OCI-LY3 (cell line): ENCODE results near the gene FRMD4B.
"Not testable (repeated sequence)": the region's sequence is repeated elsewhere in the genome, so short reads cannot be mapped to it uniquely, and the experiment has no call there.

ENCODE experiments used
- H2AFZ ChIP-seq: fragments of 200-600, 300-600 bp; shearing (Covaris generic); 2 replicates; pipeline ENCODE4 v1.6.0; 2014; ENCODE audit warnings: antibody characterized with exemption, low read depth, low read length
- H3K27ac ChIP-seq: fragments of 200-600, 300-600 bp; sonication (generic); 2 replicates; pipeline ENCODE4 v1.5.1; 2014; ENCODE audit warnings: mild to moderate bottlenecking, low read length, moderate library complexity, mixed read lengths
- H3K27me3 ChIP-seq: fragments of 200-600, 300-600 bp; sonication (generic); 2 replicates; pipeline ENCODE4 v1.6.1; 2014; ENCODE audit warnings: low read depth, low read length, mixed read lengths
- H3K36me3 ChIP-seq: fragments of 200-600, 300-600 bp; sonication (generic); replicated peaks from 2 replicates; pipeline ENCODE3; 2014; ENCODE audit warnings: low read depth, low read length, mixed read lengths
- H3K4me1 ChIP-seq: fragments of 300-600, 200-600 bp; sonication (generic); 2 replicates; pipeline ENCODE4 v1.6.1; 2014; ENCODE audit warnings: low read length, mixed read lengths
- H3K4me2 ChIP-seq: fragments of 200-600, 300-600 bp; sonication (generic); 2 replicates; pipeline ENCODE4 v1.6.1; 2014; ENCODE audit warnings: low read length, mixed read lengths
- H3K4me3 ChIP-seq: fragments of 300-600, 200-600 bp; sonication (generic); 2 replicates; pipeline ENCODE4 v1.5.1; 2014; ENCODE audit warnings: antibody characterized with exemption, mild to moderate bottlenecking, low read length, moderate library complexity
- H3K79me2 ChIP-seq: fragments of 300-600, 200-600 bp; shearing (Covaris generic); 2 replicates; pipeline ENCODE4 v1.6.1; 2014; ENCODE audit warnings: mild to moderate bottlenecking, low read length, mixed read lengths
- H3K9ac ChIP-seq: fragments of 300-600, 200-600 bp; shearing (Covaris generic); 2 replicates; pipeline ENCODE4 v1.6.0; 2014; ENCODE audit warnings: mild to moderate bottlenecking, low read length, moderate library complexity
- H3K9me3 ChIP-seq: fragments of 200-600, 300-600 bp; shearing (Covaris generic); 2 replicates; pipeline ENCODE4 v1.6.1; 2014; ENCODE audit warnings: low read length, mixed read lengths; ENCODE audit not compliant: insufficient read depth
- H4K20me1 ChIP-seq: fragments of 200-600, 300-600 bp; sonication (generic); 2 replicates; pipeline ENCODE4 v1.6.1; 2016; ENCODE audit warnings: low read length, mixed read lengths; ENCODE audit not compliant: insufficient read depth
- CTCF ChIP-seq: fragments of 200-600, 300-600 bp; sonication (generic); IDR thresholded peaks from 2 replicates; pipeline ENCODE4 v1.5.1; 2014; ENCODE audit warnings: antibody characterized with exemption, low read length, low read depth
- EZH2phosphoT487 ChIP-seq: fragments of 200-600 bp; shearing (Covaris generic); IDR thresholded peaks from 2 replicates; pipeline ENCODE4 v1.6.1; 2018; ENCODE audit warnings: antibody characterized with exemption, mixed run types, low read depth

FRMD4B gene

GRCh38 chr3:69283496-69283895 is 102.4 kb downstream of the FRMD4B start:
- H4K20me1 ChIP-seq = no peaks in the 10 kb centered on the region
- peaks cover 9% of the 10 kb centered on the region for H3K27me3 ChIP-seq
- H2AFZ ChIP-seq = no peak overlapping the region

DNA sequence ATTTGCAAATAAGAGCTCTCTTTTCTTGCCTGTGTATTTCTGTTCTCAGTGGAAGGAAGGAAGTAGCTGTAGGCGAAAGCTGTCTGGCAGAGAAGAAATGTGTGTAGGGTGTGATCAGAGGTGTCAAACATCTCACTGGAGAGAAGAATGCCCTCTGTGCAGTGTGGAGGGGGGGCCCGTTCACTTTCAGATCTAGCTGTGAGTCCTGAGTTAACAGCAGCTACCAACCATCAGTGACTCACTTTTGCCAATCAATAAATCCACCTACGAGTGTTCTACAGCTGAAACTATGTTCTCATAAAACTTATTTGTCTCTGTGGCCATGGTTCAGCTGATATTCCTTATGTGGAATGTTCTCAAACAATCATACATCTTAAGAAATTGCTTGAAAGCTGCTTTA is 103.7 kb downstream of the FRMD4B start:
- no peak overlapping the region for H3K27ac ChIP-seq
- peaks cover 11% of the 10 kb centered on the region for H3K27me3 ChIP-seq
- no peak overlapping the region for H3K4me2 ChIP-seq
- H3K9ac ChIP-seq = no peak overlapping the region
- H3K4me3 ChIP-seq = no peak overlapping the region
- no peak overlapping the region for H2AFZ ChIP-seq
- H3K79me2 ChIP-seq = no peaks in the 10 kb centered on the region
- no peaks in the 10 kb centered on the region for H3K36me3 ChIP-seq
- TF ChIP-seq EZH2phosphoT487 = no peak
- no peak for TF ChIP-seq CTCF
- no peaks in the 10 kb centered on the region for H3K4me1 ChIP-seq
- no peaks in the 10 kb centered on the region for H3K9me3 ChIP-seq
- H4K20me1 ChIP-seq = no peaks in the 10 kb centered on the region

More at GRCh38 chr3:69283496-69283895, 102.4 kb downstream of the FRMD4B start:
- H3K4me2 ChIP-seq = no peak overlapping the region
- H3K36me3 ChIP-seq = no peaks in the 10 kb centered on the region
- H3K9ac ChIP-seq = no peak overlapping the region
- no peak overlapping the region for H3K4me3 ChIP-seq
- H3K4me1 ChIP-seq = peaks cover 5% of the 10 kb centered on the region
- TF ChIP-seq EZH2phosphoT487 (no peak), CTCF (no peak)
- H3K79me2 ChIP-seq = no peaks in the 10 kb centered on the region
- no peaks in the 10 kb centered on the region for H3K9me3 ChIP-seq
- H3K27ac ChIP-seq = no peak overlapping the region

DNA sequence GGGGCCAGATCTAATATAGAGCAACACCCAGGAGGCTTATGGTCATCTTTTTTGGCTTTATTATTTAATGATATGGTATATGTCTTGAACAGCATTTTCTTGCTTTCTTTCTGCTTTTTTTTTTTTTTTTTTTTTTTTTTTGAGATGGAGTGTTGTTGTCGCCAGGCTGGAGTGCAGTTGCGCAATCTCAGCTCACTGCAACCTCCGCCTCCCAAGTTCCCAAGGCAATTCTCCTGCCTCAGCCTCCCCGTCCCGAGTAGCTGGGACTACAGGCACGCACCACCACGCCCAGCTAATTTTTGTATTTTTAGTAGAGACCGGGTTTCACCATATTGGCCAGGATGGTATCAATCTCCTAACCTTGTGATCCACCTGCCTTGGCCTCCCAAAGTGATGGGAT is 108.5 kb downstream of the FRMD4B start:
- not testable (repeated sequence) for H3K4me1 ChIP-seq, H3K9me3 ChIP-seq, H2AFZ ChIP-seq, H3K79me2 ChIP-seq, H3K4me2 ChIP-seq, H3K4me3 ChIP-seq, H3K27ac ChIP-seq, H3K36me3 ChIP-seq, H4K20me1 ChIP-seq, H3K9ac ChIP-seq
- H3K27me3 ChIP-seq = peaks cover 19% of the 10 kb centered on the region

DNA sequence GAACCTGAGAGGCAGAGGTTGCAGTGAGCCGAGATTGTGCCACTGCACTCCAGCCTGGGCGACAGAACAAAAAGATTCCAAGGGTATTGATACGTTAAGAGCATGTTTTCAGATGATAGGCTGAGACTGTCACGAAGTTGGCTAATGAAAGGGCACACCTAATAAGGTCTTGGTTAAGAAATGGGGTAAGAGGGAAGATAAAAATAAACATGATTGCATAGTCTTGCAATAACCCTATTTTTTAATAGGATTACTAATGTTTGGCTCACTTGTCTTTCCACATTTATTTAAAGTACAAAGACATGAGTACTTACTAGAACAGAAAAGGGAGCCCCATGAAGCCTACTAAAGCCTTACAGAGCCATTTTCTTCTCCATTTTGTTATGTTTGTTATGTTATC is 109.0 kb downstream of the FRMD4B start:
- no peak overlapping the region for H3K4me2 ChIP-seq
- H3K27me3 ChIP-seq = peaks cover 16% of the 10 kb centered on the region; the same call in 1 of the 2 replicates
- H3K27ac ChIP-seq = no peak overlapping the region
- no peaks in the 10 kb centered on the region for H3K9me3 ChIP-seq
- H3K9ac ChIP-seq = no peak overlapping the region
- no peaks in the 10 kb centered on the region for H3K4me1 ChIP-seq
- no peaks in the 10 kb centered on the region for H3K79me2 ChIP-seq
- no peaks in the 10 kb centered on the region for H3K36me3 ChIP-seq
- H4K20me1 ChIP-seq = no peaks in the 10 kb centered on the region
- H2AFZ ChIP-seq = no peak overlapping the region
- no peak for TF ChIP-seq EZH2phosphoT487
- TF ChIP-seq CTCF = no peak
- no peak overlapping the region for H3K4me3 ChIP-seq

DNA sequence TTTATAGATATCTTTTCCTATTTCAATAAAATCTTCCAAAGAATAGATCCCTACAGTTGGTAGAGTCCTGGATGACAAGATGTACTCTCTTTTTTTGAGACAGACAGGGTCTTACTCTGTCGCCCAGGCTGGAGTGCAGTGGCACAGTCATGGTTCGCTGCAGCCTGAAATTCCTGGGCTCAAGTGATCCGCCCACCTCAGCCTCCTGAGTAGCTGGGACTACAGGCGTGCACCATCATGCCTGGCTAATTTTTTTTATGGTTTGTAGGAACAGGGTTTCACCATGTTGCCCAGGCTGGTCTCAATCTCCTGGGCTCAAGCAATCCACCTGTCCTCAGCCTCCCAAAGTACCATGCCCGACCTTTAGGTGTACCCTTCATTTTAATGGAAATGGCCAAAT is 109.7 kb downstream of the FRMD4B start:
- not testable (repeated sequence) for H3K4me2 ChIP-seq, H3K4me1 ChIP-seq, H3K9ac ChIP-seq, H3K36me3 ChIP-seq, H3K79me2 ChIP-seq, H2AFZ ChIP-seq, H3K27ac ChIP-seq, H3K4me3 ChIP-seq, H3K9me3 ChIP-seq, H4K20me1 ChIP-seq
- H3K27me3 ChIP-seq = peaks cover 16% of the 10 kb centered on the region; the same call in 1 of the 2 replicates
